ENCODE results near the gene MTG1. TPM values are rescaled to one million over a fixed set of nuclear protein-coding genes. Genes with fewer than 3 reads are reported as not detected.

MTG1 gene
- total RNA-seq = 25.1 and 26.8 TPM in 2 replicates

GRCh38 chr10:133394064-133394663 lies at the start of gene MTG1:
Gene MTG1 (plus strand): TSS chr10:133394157. CDS start chr10:133394221, 64 bp downstream.

GRCh38 chr10:133357285-133358161 lies 36.4 kb upstream of the MTG1 start, which contains the start of gene FUOM:
Gene FUOM (minus strand): TSS chr10:133358019. CDS start chr10:133358007, 12 bp downstream.

GRCh38 chr10:133373174-133374090 lies 20.5 kb upstream of the MTG1 start, which contains the start of gene ECHS1:
Gene ECHS1 (minus strand): TSS chr10:133373354. CDS start chr10:133373333, 21 bp downstream.

GRCh38 chr10:133379152-133379800 lies 14.7 kb upstream of the MTG1 start, which contains the start of gene PAOX:
Gene PAOX (plus strand): TSS chr10:133379262. CDS start chr10:133379317, 55 bp downstream.

GRCh38 chr10:133424601-133425000 lies 30.6 kb downstream of the MTG1 start, which contains the start of gene SPRN:
Gene SPRN (minus strand): TSS chr10:133424625. CDS start chr10:133423681, 944 bp downstream.

GRCh38 chr10:133453516-133454203 lies 59.7 kb downstream of the MTG1 start, which contains the start of gene SCART1:
Gene SCART1 (plus strand): TSS chr10:133453945. CDS start chr10:133453998, 53 bp downstream.

Small RNA genes within 50 kb of the gene (small RNA-seq; reads per million reads assigned to genes)
- not detected for gene AL360181.4
- gene BANF1P2 = not detected
- not detected for gene MIR3944

Other genes starting within 250 kb of the MTG1 start
- gene KNDC1, start 233.9 kb upstream of the MTG1 start, total RNA-seq = 0.49 and 0.73 TPM in 2 replicates
- not detected in 2 replicates for gene UTF1, start 163.9 kb upstream of the MTG1 start, total RNA-seq
- gene VENTX, start 156.3 kb upstream of the MTG1 start, total RNA-seq = not detected in 2 replicates
- gene ADAM8, start 117.3 kb upstream of the MTG1 start, total RNA-seq = 1.7 and 3.4 TPM in 2 replicates
- 73.3 and 76.1 TPM in 2 replicates for gene TUBGCP2, start 85.3 kb upstream of the MTG1 start, total RNA-seq
- gene ZNF511, start 85.2 kb upstream of the MTG1 start, total RNA-seq = 21.7 and 23.2 TPM in 2 replicates
- gene CALY, start 57.3 kb upstream of the MTG1 start, total RNA-seq = not detected in 2 replicates
- not detected in 2 replicates for gene PRAP1, start 46.8 kb upstream of the MTG1 start, total RNA-seq
- gene FUOM, start 36.1 kb upstream of the MTG1 start, total RNA-seq = 21.1 and 28.4 TPM in 2 replicates
- gene ECHS1, start 20.8 kb upstream of the MTG1 start, total RNA-seq = 40.7 and 47.6 TPM in 2 replicates
- 8.3 and 10.1 TPM in 2 replicates for gene PAOX, start 14.9 kb upstream of the MTG1 start, total RNA-seq
- gene SPRN, start 30.5 kb downstream of the MTG1 start, total RNA-seq = 0.16 and 0.49 TPM in 2 replicates
- 4.3 and 5.2 TPM in 2 replicates for gene SCART1, start 59.8 kb downstream of the MTG1 start, total RNA-seq
- gene CYP2E1, start 133.2 kb downstream of the MTG1 start, total RNA-seq = 1.3 and 1.5 TPM in 2 replicates
- gene SYCE1, start 171.4 kb downstream of the MTG1 start, total RNA-seq = 0.12 TPM in 1 of 2 replicates, not detected in the other
- gene FRG2B, start 232.6 kb downstream of the MTG1 start, total RNA-seq = not detected in 2 replicates